ENCODE data around the gene HYAL1.

Gene HYAL1

DNA sequence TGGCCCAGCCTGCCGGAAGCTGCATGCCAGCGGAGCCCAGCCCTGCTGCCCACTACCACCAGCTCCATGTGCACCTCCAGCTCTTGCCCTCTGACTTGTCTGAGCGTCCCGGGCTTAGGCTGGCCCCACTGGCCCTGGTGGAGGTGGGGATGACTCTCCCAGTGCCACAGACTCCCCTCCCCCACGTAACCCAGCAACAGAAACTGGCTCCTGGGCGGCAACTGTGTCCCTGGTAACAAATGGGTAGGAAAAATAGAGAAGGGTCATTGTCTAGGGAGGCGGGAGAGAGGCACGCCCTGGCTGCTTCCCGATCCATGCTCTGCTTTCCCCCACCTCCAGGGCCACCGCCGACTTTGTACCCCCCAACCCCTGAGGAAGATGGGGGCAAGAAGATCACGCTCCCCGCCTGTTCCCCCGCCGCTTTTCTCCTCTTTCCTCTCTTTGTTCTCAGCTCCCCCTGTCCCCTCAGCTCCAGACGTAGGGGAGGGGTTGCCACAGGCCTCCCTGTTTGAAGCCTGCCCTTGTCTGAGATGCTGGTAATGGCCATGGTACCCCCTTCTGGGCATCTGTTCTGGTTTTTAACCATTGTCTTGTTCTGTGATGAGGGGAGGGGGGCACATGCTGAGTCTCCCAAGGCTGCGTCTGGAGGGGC, 45.2 kb downstream of the HYAL1 start:
- no peak for ATAC-seq

DNA sequence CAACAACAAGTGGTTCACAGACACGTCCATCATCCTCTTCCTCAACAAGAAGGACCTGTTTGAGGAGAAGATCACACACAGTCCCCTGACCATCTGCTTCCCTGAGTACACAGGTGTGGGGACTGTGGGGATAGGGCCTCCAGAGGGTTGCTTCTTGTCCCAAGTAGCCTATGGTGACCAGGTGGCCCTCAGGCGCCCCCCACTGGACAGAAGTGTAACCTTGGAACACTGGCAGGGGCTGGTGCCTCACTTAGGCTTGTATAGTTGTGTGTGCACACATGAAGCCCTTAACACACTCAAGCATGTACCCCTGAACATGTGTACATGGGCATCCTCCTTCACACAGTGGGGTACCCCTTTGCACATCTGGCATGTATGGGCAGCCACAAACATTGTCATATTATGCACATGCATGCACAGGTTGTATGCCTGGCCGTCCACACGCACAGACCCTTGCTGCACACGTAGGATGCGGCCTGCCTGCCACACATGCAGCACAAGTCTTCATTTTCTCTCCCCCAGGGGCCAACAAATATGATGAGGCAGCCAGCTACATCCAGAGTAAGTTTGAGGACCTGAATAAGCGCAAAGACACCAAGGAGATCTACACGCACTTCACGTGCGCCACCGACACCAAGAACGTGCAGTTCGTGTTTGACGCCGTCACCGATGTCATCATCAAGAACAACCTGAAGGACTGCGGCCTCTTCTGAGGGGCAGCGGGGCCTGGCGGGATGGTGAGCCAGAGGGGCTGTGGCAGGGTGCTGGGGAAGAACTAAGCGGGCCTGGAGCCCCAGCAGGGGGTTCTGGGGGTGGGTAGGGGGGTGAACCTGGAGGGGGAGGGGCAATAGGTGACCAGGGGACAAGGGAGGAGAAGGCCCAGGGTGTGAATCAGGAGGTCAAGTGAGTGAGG, 46.1 kb downstream of the HYAL1 start:
- ATAC-seq = no peak

DNA sequence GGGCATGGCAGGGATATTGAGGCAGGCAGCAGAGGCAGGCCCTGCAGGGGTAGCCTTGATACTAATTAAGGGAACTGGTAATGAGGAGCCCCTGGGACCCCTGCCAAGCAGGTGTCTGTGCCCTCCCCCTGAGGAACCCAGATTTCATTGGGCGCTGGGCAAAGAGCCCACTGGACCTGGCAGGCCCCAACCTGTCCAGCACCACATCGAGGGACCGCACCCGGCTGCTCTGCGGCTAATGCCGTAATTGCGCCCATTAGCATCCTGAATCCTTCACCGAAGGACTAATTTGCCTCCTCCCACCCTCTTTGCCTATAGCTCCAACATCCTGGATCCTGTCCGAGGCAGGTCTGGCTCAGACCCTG, 48.1 kb downstream of the HYAL1 start:
- ATAC-seq = no peak

DNA sequence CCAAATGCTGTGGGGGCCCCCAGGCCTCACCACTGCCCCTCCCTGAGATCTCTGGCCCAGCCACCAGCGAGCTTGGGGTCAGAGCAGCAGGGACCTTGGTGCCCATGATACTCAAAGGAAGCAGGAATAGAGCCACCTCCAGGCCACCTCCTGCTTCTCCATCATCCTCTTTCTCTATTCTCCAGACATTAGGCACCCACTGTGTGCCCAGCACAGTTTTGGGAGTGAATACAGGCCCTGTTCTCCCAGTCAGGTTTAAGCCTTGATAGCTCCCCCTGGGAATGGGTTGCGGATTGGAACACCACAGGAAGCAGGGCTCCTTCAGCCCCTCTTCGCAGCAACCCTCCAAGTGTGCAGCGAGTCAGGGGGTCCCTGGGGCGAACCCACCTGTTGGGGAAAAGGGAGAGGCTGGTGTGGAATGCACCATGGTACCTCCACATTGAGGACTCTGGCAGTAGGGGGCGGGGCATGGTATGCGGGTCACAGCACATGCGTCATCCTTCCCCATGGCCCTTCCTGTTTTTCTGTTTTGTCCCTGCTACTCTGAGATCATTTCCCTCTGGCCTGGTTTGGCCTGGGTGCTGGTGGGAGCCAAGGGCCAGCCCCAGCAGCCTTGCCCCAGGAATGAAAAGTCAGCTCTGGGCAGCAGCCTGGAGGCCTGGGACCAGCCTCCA, 48.7 kb downstream of the HYAL1 start:
- no peak for ATAC-seq

DNA sequence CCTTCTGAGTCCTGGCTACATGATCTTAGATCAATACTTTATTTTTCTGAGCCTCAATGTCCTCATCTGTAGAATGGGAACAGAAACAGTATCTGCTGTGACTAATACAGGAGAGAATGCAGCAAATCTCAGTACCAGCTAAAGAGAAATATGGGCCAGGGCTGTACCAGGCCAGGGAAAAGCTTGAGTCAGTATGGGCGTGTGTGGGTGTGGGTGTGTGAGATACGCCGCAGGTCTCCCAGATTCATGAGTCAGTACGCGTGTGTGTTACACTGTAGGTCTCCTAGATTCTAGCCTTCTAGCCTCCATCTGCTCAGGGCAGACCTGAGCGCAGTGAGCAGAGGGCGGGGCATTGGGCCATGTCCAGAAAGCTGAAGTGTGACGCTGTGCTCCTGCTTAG, 52.2 kb downstream of the HYAL1 start:
- peak; percentile 44 to 45 for ATAC-seq

DNA sequence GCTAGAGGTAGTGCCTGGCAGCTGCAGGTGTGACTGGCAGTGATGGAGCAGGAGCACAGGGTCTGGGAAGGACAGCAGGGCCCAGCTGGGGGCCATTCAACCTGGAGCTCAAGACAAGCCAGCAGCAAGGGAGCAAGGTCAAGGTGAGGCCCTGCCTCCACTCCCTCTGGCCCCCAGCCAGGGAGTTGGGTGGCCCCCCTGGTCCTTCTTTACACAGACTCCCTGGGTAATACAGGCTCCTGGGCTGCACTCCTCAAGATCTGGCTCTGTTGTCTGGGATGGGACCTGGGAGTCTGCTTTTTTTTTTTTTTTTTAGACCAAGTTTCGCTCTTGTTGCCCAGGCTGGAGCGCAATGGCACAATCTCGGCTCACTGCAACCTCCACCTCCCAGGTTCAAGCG, 52.9 kb downstream of the HYAL1 start:
- no peak for ATAC-seq
